GM12873 (cell line): ENCODE results near the gene SOCS1.

Source experiments
- TF ChIP-seq, protein P1 (sequence below): IDR thresholded peaks from 2 replicates; pipeline ENCODE4 v1.5.1; 2012; ENCODE audit warnings: low read depth, mild to moderate bottlenecking, moderate library complexity, low read length, control low read depth; ENCODE audit not compliant: insufficient read depth; ENCODE audit errors: missing control alignments

Gene SOCS1

DNA sequence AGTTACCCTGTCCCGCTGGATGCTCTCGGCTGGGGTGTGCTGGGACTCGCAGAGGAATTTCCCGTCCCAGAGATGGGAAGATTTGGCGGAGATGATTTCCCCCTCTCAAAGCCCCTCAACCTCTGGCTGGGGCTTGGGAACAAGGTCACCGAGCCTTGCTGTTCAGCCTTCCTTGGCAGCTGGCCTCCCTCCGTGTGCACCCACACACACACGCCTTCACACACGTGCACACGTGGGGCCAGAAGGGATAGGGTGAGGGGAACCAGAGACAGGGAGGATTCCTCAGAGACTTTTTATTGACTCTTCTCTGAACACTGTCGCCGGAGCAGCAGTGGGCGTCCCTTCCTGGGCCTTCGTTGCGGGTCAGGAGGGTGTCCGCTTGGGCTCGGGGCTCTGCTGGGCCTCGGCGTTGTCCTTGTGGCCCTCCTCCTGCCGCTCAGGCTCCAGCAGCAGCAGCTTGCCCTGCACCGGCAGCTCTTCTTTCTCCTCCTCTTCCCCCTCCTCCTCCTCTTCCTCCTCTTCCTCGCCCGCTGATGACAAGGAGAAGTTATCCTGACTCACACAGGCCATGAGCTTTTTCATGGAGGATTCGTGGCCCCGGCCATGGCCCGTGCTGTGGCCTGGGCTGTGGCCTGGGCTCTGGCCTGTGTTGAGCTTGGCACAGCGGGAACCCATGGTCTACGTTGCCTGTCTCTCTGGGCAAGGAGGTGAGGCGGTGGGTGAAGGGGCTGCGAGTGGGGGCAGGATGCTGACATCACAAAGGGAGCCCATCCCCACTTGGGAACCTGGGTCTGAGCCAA is 17.1 kb upstream of the SOCS1 start, which contains the start of gene PRM3:
Gene PRM3, minus strand, starts transcription at position 709 of the 800 bp plus-strand sequence. Its CDS starts 34 bp downstream, at position 675.
- TF ChIP-seq, protein P1, sequence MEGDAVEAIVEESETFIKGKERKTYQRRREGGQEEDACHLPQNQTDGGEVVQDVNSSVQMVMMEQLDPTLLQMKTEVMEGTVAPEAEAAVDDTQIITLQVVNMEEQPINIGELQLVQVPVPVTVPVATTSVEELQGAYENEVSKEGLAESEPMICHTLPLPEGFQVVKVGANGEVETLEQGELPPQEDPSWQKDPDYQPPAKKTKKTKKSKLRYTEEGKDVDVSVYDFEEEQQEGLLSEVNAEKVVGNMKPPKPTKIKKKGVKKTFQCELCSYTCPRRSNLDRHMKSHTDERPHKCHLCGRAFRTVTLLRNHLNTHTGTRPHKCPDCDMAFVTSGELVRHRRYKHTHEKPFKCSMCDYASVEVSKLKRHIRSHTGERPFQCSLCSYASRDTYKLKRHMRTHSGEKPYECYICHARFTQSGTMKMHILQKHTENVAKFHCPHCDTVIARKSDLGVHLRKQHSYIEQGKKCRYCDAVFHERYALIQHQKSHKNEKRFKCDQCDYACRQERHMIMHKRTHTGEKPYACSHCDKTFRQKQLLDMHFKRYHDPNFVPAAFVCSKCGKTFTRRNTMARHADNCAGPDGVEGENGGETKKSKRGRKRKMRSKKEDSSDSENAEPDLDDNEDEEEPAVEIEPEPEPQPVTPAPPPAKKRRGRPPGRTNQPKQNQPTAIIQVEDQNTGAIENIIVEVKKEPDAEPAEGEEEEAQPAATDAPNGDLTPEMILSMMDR: no peak

DNA sequence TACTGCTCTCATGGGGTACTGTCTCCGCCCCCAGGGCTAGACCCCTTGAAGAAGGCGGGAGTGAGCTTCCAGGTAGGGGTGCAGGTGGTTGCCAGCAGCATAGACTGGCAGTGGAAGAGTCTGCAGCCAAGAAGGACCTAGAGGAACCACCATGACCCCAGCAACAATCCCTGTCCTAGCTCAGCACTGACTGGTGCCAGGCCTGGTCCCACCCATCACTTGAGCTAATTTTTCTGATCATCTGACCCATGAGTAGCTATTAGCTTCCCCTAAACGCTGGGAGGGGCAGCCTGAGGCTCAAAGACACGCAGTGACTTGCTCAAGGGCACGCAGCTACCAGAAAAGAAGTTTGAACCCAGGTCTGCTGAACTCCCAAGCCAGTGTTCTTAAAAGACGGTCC is 16.5 kb upstream of the SOCS1 start:
- TF ChIP-seq, protein P1: no peak

DNA sequence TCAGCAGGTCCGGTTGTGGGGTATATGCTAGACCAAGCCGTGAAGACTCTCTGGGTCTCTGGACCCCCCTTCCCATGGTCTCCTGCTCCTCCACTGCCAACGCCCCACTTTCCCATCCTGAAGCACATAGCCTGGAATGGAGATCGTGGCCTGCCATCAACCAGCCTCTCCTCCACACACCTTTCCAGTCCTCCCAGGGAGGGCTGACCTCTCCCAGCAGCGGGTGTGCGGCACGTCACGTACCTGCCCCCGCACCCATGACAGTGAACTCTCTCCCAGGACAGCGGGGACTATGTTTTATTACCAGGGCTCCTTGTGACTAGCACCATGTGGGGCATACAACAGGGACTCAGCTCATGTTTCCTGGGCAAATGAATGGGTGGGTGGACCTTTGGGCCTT is 15.6 kb upstream of the SOCS1 start:
- TF ChIP-seq, protein P1: no peak

DNA sequence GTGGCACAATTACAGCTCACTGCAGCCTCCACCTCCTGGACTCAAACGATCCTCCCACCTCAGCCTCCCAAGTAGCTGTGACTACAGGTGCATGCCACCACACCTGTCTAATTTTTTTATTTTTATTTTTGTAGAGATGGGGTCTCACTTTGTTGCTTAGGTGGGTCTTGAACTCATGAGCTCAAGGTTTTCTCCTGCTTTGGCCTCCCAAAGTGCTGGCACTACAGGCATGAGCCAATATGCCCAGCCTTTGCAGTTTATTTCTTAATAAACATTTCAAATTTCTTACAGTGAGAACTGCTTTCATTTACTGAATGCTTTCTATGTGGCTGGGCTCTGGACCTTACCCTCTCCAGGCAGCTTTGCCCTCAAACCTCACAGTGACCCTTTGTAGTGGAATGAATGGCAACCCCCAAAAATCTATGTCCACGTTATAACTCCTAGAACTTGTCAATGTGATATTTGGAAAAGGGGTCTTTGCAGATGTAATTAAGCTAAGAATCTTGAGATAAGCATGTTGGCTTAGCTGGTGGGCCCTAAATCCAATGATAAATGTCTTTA is 14.7 kb upstream of the SOCS1 start:
- TF ChIP-seq, protein P1: no peak

DNA sequence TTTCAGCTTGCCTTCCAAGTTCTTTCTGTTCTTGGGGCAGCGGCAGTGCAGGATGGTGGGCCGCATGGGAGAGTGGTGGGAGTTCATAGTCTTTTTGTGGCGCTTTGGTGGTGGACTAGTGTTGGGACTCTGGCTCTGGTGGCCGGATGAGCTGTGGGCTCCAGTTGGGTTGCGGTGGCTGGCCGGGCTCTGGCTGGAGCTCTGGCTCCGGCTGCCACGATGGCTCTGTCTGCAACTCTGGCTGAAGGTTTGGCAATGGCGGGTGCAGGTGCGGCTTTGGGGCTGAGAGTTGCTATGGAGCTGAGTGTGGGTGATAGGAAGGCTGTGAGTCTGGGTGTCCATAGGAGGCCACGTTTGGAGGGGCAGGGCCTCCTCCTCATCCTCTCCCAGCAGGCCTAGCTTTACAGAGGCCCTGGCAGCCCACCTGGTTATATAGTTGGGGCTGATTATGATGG is 12.9 kb upstream of the SOCS1 start, which contains the start of gene TNP2:
Gene TNP2, minus strand, starts transcription at position 405 of the 455 bp plus-strand sequence. Its CDS starts 63 bp downstream, at position 342.
- TF ChIP-seq, protein P1: no peak

DNA sequence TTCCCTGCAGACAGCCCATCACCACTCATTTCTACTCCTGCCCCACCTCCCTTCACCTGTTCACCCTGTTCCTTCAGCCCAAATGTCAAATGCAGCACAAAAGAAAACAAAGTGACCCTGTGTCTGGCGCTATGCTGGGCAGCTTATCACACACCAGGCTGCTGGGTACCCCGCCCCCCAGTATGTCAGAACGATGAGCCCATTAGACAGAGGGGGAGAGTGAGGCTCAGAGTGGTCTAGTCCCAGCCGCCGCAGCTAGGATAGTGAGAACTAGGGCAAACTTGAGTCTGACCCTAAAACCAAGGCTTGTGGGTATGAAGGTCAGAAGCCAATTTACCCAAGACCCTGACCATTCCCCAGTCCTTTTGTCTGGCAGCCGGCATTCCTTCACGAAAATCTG is 9.1 kb upstream of the SOCS1 start:
- TF ChIP-seq, protein P1: no peak

DNA sequence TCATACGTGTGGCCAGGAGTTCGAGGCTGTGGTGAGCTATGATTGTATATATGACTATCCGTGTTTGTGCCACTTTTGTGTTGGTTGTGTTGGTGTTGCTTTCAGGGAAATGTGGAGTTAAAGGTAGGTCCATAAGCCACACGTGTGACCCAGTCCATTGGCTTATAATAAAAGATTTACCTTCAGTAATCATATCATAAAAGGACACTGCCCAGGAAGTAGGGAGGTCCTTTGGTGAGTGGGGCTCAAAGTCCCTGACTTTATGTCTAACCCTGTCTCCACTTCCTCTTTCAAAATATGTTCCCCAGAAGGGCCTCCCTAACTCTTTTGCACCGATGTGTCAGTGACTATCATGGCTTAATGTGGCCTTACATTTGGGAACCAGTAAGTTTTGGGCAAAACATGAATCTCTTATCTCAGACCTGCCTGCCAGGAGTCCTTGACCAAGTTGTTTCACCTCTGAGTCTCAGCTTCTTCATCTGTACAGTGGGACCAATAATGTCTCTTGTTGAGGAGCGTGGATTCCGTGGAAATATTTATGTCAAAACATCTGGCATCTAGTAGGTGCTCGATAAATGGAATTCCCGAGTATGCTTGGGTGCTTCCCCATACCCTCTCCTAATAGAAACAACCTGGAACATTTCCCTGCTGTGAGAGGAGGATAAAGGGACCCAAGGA is 8.3 kb upstream of the SOCS1 start:
- TF ChIP-seq, protein P1: no peak
